NCI-H2029 treated with DMSO at 0.1 percent for 48 hours (cell line): ENCODE measurements around the gene PIANP.

Experiments
- DNase-seq: peaks from one replicate; lab custom pipeline; 2025; lab: John Stamatoyannopoulos, UW

Gene PIANP

DNA sequence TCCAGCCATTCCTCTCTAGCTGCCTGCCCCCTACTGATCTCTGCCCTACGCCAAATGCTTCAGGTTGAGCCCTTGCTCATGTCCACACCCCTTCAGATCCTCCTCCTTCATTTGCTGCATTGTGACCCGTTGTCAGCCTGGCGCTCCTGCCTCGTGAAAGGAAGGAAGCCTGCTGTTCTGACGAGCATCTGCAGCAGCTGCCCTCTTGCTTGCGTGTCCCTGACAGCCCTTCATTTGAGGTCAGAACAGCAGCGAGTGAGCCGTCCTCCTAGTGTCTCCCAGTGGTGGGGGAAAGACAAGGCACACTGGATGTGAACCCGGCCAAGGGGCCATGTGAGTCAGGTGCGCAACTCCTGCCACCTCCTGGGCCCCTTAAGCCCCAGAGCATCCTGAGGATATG is 3.0 kb upstream of the PIANP start:
- no peak for DNase-seq

GRCh38 chr12:6701078-6701768 is 608 bp upstream of the PIANP start:
- DNase-seq, result no peak

GRCh38 chr12:6699989-6700645 is 498 bp downstream of the PIANP start:
- no peak for DNase-seq

DNA sequence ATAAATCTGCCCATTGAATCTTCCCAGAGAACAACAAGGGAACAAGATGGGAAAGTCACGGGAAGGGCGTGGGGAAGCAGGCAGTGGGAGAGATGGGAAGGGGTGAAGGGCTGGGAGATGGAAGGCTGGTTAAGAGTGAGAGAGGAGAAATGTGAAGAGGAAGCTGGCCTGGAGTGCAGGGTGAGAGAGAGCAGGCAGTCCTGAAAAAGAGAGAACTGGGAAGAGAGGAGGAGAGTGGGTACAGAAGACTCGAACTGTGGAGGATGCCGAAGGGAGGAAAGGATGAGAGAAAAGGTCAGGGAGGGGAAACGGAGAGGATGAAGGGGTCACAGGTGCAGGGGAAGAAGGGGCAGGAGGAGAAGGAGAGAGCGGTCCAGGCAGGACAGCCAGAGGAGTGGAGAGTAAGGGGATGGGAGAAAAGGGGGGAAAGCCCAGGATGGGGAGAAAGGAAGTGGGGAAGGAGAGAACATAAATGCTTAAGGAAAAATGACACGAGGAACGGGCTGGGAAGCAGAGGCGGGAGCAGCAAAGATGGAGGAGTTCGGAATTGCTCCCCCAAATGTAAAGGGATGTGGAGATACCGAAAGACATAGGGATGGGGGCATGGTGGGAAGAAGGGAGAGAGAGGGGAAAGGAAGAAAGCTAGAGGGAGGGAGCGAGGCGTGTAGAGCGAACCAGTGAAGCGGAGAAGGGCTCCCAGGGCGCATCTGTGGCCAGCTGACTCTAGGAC is 1.2 kb downstream of the PIANP start:
- no peak for DNase-seq

- no peak for DNase-seq
These were observed 2.1 kb downstream of the PIANP start for GRCh38 chr12:6698352-6699046.

- no peak for DNase-seq
These were observed 2.8 kb downstream of the PIANP start for GRCh38 chr12:6697584-6698351.

GRCh38 chr12:6696690-6697583 is 3.7 kb downstream of the PIANP start:
- no peak for DNase-seq

GRCh38 chr12:6695313-6696045 is 5.1 kb downstream of the PIANP start:
- DNase-seq, result no peak

- no peak for DNase-seq
These were observed 5.9 kb downstream of the PIANP start for GRCh38 chr12:6694701-6695100.

GRCh38 chr12:6693832-6694355 is 6.7 kb downstream of the PIANP start:
- DNase-seq, result no peak

DNA sequence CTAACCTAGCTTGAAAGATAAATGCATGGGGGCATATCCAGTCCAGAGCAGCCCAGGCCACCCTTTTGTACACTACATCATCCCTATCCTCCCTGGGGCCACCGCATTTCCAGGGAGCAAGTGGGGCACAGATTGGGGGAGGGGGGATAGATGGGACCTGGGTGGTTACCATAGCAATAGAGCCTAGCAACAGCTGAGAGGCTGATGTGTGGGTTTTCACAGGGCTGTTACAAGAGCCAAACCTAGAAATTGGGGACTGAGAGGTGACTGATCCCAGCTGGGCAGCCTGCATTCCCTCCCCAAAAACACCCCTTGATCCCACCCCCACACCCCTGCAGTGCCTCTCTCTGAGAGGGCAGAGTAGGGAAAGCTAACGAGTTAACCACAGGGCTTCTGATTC is 7.7 kb downstream of the PIANP start:
- no peak for DNase-seq

- no peak for DNase-seq
These were observed 9.1 kb downstream of the PIANP start for GRCh38 chr12:6691473-6691872.

DNA sequence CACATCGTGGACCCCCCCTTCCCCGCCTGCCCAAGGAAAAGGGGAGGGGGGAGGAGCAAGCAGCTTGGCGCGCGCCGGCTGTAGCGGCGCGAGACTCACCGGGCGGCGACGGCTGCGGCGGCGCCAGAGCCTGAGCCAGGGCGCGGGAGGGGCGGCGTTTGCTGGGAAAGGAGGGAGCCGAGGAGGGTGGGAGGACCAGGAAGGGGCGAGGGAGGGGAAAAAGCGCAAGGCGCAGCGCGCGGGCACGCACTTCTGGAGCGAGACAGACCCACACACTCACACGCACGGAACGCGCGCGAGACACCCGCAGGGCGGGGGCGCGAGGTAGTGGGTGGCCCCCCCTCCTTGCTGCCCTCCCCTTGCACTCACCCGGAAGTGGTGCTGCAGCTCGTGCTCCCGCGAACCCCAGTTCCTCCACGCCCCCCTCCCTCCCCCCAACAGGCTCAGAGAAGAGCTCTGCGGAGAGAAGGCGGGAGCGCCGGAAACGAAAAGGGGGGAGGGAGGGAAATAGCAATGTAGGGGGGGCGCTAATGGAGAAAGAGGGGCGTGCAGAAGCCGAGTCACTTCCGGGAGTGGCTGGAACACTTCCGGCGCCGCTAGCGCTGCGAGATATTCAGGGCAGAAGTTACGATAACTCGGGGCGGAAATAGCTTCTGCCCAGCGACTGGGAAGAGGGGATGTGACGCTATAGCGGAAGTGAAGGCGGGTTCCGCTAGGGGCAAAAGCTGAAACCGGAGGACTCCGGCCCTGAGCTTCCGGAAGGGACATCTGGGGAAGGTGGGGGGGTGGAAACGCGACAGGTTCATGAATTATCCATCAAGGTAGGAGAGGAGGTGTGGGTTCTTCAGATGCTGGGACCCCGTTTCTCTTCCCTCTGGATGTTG is 11.4 kb downstream of the PIANP start, which contains the start of gene ZNF384:
Gene ZNF384, minus strand, starts transcription at position 377 of the 884 bp plus-strand sequence. CDS start 9,855 bp downstream, outside the sequence.
- DNase-seq, result peak; percentile 93

GRCh38 chr12:6688543-6688998 is 12.0 kb downstream of the PIANP start:
- no peak for DNase-seq

DNA sequence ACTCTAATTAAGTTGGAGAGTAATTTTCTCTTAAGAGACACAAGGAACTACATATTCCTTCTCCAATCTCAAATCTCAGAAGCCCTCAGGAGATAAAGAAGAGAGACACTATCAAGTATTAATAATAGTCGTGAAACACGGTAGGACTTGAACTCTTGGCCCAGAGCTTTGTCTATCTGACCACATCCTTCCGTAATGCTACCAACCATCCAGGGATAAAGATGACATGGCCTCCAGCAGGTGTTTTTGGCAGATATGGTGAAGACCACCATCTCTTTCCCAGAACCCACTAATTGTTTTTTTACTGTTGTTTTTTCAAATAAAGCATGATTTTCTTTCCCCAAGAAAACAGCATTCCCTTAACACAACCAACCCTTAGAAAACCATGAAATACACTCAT is 14.8 kb downstream of the PIANP start:
- DNase-seq, result no peak

DNA sequence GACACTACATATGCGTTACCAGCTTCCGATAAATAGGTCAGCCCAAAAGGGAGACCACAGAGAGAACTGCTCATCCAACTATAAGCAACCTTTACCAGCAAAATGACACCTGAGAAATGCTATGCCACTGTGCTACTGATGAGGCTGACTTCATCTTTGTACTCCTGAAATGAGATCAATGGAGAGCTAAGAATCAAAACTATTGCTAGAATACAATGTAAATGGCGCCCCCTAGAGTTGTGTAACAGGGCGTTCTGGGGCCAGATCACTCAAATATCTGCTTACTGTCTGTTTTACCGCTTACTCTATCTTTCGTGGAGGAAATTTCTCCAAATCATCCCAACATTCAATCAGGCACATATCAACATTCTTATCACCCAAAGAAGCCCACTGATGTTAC is 16.0 kb downstream of the PIANP start:
- peak; percentile 58 for DNase-seq

DNA sequence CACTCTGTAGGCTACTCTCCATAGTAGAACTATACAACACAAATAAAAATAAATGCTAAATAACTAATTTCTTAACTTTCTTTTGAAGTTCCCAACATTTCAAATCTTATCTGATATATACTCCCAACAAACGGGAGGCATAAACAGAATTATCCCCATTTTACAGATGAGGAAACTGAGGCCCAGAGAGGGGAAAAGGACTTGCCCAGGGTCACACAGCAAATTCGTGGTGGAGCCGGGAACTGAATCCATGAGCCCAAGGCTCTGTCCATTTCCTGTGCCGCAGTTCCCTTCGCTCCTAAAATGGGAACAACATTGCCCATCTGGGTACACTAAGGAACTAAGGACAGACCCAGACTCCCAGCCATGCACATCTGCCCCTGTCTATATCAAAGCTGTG is 23.7 kb downstream of the PIANP start:
- DNase-seq, result no peak

- DNase-seq, result no peak
These were observed 28.5 kb downstream of the PIANP start for GRCh38 chr12:6672143-6672542.
